DOHH2 (cell line): ENCODE results near the gene ASPSCR1.

ENCODE experiments used
- H3F3A ChIP-seq: fragments of 200-600 bp; sonication (generic), shearing (Covaris generic); 2 replicates; pipeline ENCODE4 v1.6.0; 2016; ENCODE audit warnings: antibody characterized with exemption, mild to moderate bottlenecking; ENCODE audit not compliant: control insufficient read depth, insufficient read depth
- H3K27ac ChIP-seq: fragments of 200-600 bp; sonication (generic); 2 replicates; pipeline ENCODE4 v1.5.1; 2014; ENCODE audit warnings: low read depth, mild to moderate bottlenecking, low read length, moderate library complexity
- H3K27me3 ChIP-seq: fragments of 200-600 bp; sonication (generic); 2 replicates; pipeline ENCODE4 v1.6.1; 2014; ENCODE audit warnings: mild to moderate bottlenecking, low read length, mixed read lengths; ENCODE audit not compliant: control insufficient read depth
- H3K36me3 ChIP-seq: fragments of 200-600 bp; sonication (generic); 2 replicates; pipeline ENCODE4 v1.6.1; 2014; ENCODE audit warnings: mild to moderate bottlenecking, low read length, moderate library complexity, mixed read lengths; ENCODE audit not compliant: control insufficient read depth
- H3K4me1 ChIP-seq: fragments of 200-600 bp; sonication (generic); 2 replicates; pipeline ENCODE4 v1.6.1; 2014; ENCODE audit warnings: mild to moderate bottlenecking, low read length, mixed read lengths; ENCODE audit not compliant: control insufficient read depth
- H3K4me2 ChIP-seq: fragments of 200-600 bp; sonication (generic); 2 replicates; pipeline ENCODE4 v1.6.0; 2014; ENCODE audit warnings: mild to moderate bottlenecking, low read length, moderate library complexity
- H3K4me3 ChIP-seq: fragments of 200-600 bp; sonication (generic); 2 replicates; pipeline ENCODE4 v1.5.1; 2014; ENCODE audit warnings: mild to moderate bottlenecking, low read length, mixed read lengths
- H3K79me2 ChIP-seq: fragments of 200-600 bp; sonication (generic); 2 replicates; pipeline ENCODE4 v1.6.1; 2014; ENCODE audit warnings: mild to moderate bottlenecking, low read length, mixed read lengths; ENCODE audit not compliant: control insufficient read depth
- H3K9me2 ChIP-seq: fragments of 200-600 bp; sonication (generic); replicated peaks from 2 replicates; pipeline ENCODE4 v1.6.1; 2014; ENCODE audit warnings: mild to moderate bottlenecking, low read length, mixed read lengths; ENCODE audit not compliant: control insufficient read depth
- H3K9me3 ChIP-seq: fragments of 200-600 bp; sonication (generic); 2 replicates; pipeline ENCODE4 v1.6.1; 2014; ENCODE audit warnings: antibody characterized with exemption, low read length, mixed read lengths; ENCODE audit not compliant: control insufficient read depth, insufficient read depth
- H4K20me1 ChIP-seq: fragments of 200-600 bp; sonication (generic); 2 replicates; pipeline ENCODE4 v1.6.0; 2014; ENCODE audit warnings: low read depth, mild to moderate bottlenecking, antibody characterized with exemption, low read length, moderate library complexity; ENCODE audit not compliant: control insufficient read depth, insufficient read depth
- EZH2phosphoT487 ChIP-seq: fragments of 200-600 bp; sonication (generic); IDR thresholded peaks from 2 replicates; pipeline ENCODE4 v1.6.1; 2017; ENCODE audit warnings: borderline replicate concordance, mild to moderate bottlenecking, antibody characterized with exemption, low read length, moderate library complexity, mixed read lengths
- TF ChIP-seq, protein P1 (sequence below): fragments of 200-600 bp; sonication (generic); IDR thresholded peaks from one replicate; pipeline ENCODE4 v1.5.1; 2014; ENCODE audit warnings: antibody characterized with exemption, mild to moderate bottlenecking, low read depth, low read length; ENCODE audit not compliant: poor library complexity, severe bottlenecking

ASPSCR1 gene

GRCh38 chr17:82035956-82036633 is 58.7 kb downstream of the ASPSCR1 start:
- peaks cover 5% of the 10 kb centered on the region for H4K20me1 ChIP-seq
- TF ChIP-seq, protein P1, sequence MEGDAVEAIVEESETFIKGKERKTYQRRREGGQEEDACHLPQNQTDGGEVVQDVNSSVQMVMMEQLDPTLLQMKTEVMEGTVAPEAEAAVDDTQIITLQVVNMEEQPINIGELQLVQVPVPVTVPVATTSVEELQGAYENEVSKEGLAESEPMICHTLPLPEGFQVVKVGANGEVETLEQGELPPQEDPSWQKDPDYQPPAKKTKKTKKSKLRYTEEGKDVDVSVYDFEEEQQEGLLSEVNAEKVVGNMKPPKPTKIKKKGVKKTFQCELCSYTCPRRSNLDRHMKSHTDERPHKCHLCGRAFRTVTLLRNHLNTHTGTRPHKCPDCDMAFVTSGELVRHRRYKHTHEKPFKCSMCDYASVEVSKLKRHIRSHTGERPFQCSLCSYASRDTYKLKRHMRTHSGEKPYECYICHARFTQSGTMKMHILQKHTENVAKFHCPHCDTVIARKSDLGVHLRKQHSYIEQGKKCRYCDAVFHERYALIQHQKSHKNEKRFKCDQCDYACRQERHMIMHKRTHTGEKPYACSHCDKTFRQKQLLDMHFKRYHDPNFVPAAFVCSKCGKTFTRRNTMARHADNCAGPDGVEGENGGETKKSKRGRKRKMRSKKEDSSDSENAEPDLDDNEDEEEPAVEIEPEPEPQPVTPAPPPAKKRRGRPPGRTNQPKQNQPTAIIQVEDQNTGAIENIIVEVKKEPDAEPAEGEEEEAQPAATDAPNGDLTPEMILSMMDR: no peak
- no peak for TF ChIP-seq EZH2phosphoT487
- peak overlapping the region; percentile 99 for H3K4me2 ChIP-seq
- peaks cover 9% of the 10 kb centered on the region for H3F3A ChIP-seq
- no peak overlapping the region for H3K27ac ChIP-seq
- no peaks in the 10 kb centered on the region for H3K9me3 ChIP-seq
- H3K4me1 ChIP-seq: peaks cover 30% of the 10 kb centered on the region
- peaks cover 12% of the 10 kb centered on the region for H3K79me2 ChIP-seq
- H3K36me3 ChIP-seq: peaks cover 21% of the 10 kb centered on the region
- H3K9me2 ChIP-seq: no peaks in the 10 kb centered on the region
- H3K27me3 ChIP-seq: no peaks in the 10 kb centered on the region
- H3K4me3 ChIP-seq: peak overlapping the region; percentile 96

- Histone ChIP-seq H3K27ac (no peak overlapping the region), H3K9me2 (no peaks in the 10 kb centered on the region), H3K4me2 (peak overlapping the region; percentile 99), H3K27me3 (no peaks in the 10 kb centered on the region), H4K20me1 (peaks cover 5% of the 10 kb centered on the region), H3K4me3 (peak overlapping the region; percentile 96), H3F3A (peaks cover 9% of the 10 kb centered on the region), H3K79me2 (peaks cover 12% of the 10 kb centered on the region), H3K9me3 (no peaks in the 10 kb centered on the region), H3K36me3 (peaks cover 21% of the 10 kb centered on the region), H3K4me1 (peaks cover 28% of the 10 kb centered on the region)
- TF ChIP-seq, protein P1: no peak
- TF ChIP-seq EZH2phosphoT487: no peak
Measured at GRCh38 chr17:82036634-82037091, 59.2 kb downstream of the ASPSCR1 start.

GRCh38 chr17:82037092-82037888 is 59.9 kb downstream of the ASPSCR1 start, which contains the start of gene DCXR:
DCXR (minus strand) TSS chr17:82037697; CDS start chr17:82037682, 15 bp downstream.
- Histone ChIP-seq H3K27ac (peak within 1 kb of the TSS; percentile 54), H3K9me2 (no peaks in the 10 kb centered on the region), H3K79me2 (peaks cover 12% of the 10 kb centered on the region)

More at GRCh38 chr17:82037092-82037888, 59.9 kb downstream of the ASPSCR1 start, which contains the start of gene DCXR:
- Histone ChIP-seq H3K36me3 (peaks cover 21% of the 10 kb centered on the region), H3F3A (peaks cover 9% of the 10 kb centered on the region), H3K4me3 (peak within 1 kb of the TSS; percentile 96), H3K4me1 (peaks cover 24% of the 10 kb centered on the region), H3K27me3 (no peaks in the 10 kb centered on the region), H4K20me1 (peaks cover 5% of the 10 kb centered on the region), H3K4me2 (peak within 1 kb of the TSS; percentile 99), H3K9me3 (no peaks in the 10 kb centered on the region)
- TF ChIP-seq EZH2phosphoT487: no peak
- TF ChIP-seq, protein P1: peak; percentile 83
